GM19455 (cell line): ENCODE data around the gene TM9SF2.
"Not testable (repeated sequence)": the region's sequence is repeated elsewhere in the genome, so short reads cannot be mapped to it uniquely, and the experiment has no call there.

Experiments
- ATAC-seq: cut with Tn5 transposase; IDR thresholded peaks from one replicate; pipeline ENCODE4 v1.9.1; 2021; ENCODE audit not compliant: unreplicated experiment

Gene TM9SF2

GRCh38 chr13:99528547-99528946, 27.3 kb downstream of the TM9SF2 start:
- no peak for ATAC-seq

- no peak for ATAC-seq
These were observed 34.8 kb downstream of the TM9SF2 start for GRCh38 chr13:99536023-99536422.

GRCh38 chr13:99540530-99540929, 39.3 kb downstream of the TM9SF2 start:
- no peak for ATAC-seq

GRCh38 chr13:99542788-99543406, 41.6 kb downstream of the TM9SF2 start:
- ATAC-seq: peak; percentile 99

GRCh38 chr13:99545361-99545760, 44.1 kb downstream of the TM9SF2 start:
- no peak for ATAC-seq

GRCh38 chr13:99545979-99546378, 44.7 kb downstream of the TM9SF2 start:
- ATAC-seq: no peak

- ATAC-seq: no peak
These were observed 45.6 kb downstream of the TM9SF2 start for GRCh38 chr13:99546878-99547277.

GRCh38 chr13:99548448-99548847, 47.2 kb downstream of the TM9SF2 start:
- ATAC-seq: peak; percentile 77

GRCh38 chr13:99553033-99553432, 51.8 kb downstream of the TM9SF2 start:
- no peak for ATAC-seq

- no peak for ATAC-seq
These were observed 53.9 kb downstream of the TM9SF2 start for GRCh38 chr13:99555149-99555548.

GRCh38 chr13:99556867-99557443, 55.7 kb downstream of the TM9SF2 start:
- ATAC-seq: no peak

- no peak for ATAC-seq
These were observed 57.4 kb downstream of the TM9SF2 start for GRCh38 chr13:99558570-99559180.

- no peak for ATAC-seq
These were observed 58.3 kb downstream of the TM9SF2 start for GRCh38 chr13:99559560-99559959.

- ATAC-seq: no peak
These were observed 62.1 kb downstream of the TM9SF2 start for GRCh38 chr13:99563404-99563803.

GRCh38 chr13:99564386-99564785, 63.1 kb downstream of the TM9SF2 start:
- no peak for ATAC-seq

- no peak for ATAC-seq
These were observed 64.3 kb downstream of the TM9SF2 start for GRCh38 chr13:99565478-99566124.

- ATAC-seq: no peak
These were observed 65.1 kb downstream of the TM9SF2 start for GRCh38 chr13:99566125-99567083.

- not testable (repeated sequence) for ATAC-seq
These were observed 67.6 kb downstream of the TM9SF2 start for GRCh38 chr13:99568901-99569300.

GRCh38 chr13:99572131-99572530, 70.9 kb downstream of the TM9SF2 start:
- no peak for ATAC-seq

GRCh38 chr13:99572921-99573320, 71.6 kb downstream of the TM9SF2 start:
- ATAC-seq: no peak
